Subcutaneous abdominal adipose tissue (tissue), 5 donors: Measurements from ENCODE around the gene NNMT.

ENCODE experiments used
- H3K27ac ChIP-seq: one replicate; pipeline ENCODE4 v1.7.0; 2013; ENCODE audit warnings: low read depth, mild to moderate bottlenecking, inconsistent platforms, low read length, moderate library complexity
- H3K27me3 ChIP-seq, 5 donors: one replicate each; pipeline ENCODE4 v1.7.0; 2013; ENCODE audit warnings: low read length in 5 of 5, inconsistent platforms in 1 of 5; ENCODE audit not compliant: control insufficient read depth in 5 of 5, insufficient read depth in 4 of 5
- H3K36me3 ChIP-seq, 5 donors: one replicate each; pipeline ENCODE4 v1.7.0; 2013; ENCODE audit warnings: low read length in 5 of 5; ENCODE audit not compliant: control insufficient read depth in 5 of 5, insufficient read depth in 5 of 5
- H3K4me1 ChIP-seq, 5 donors: one replicate each; pipeline ENCODE4 v1.7.0; 2013; ENCODE audit warnings: low read length in 5 of 5, mild to moderate bottlenecking in 3 of 5, moderate library complexity in 1 of 5; ENCODE audit not compliant: control insufficient read depth in 5 of 5, insufficient read depth in 5 of 5
- H3K4me3 ChIP-seq, 5 donors: one replicate each; pipeline ENCODE4 v1.7.0; 2013; ENCODE audit warnings: low read length in 5 of 5, low read depth in 1 of 5
- H3K9ac ChIP-seq, 5 donors: one replicate each; pipeline ENCODE4 v1.7.0; 2013; ENCODE audit warnings: low read length in 5 of 5, mild to moderate bottlenecking in 4 of 5, moderate library complexity in 3 of 5
- H3K9me3 ChIP-seq, 5 donors: one replicate each; pipeline ENCODE4 v1.7.0; 2013; ENCODE audit warnings: low read length in 5 of 5; ENCODE audit not compliant: control insufficient read depth in 5 of 5
- donor health status: healthy.
- donor health status: healthy.
- donor health status: healthy.
- donor health status: healthy.
- donor health status: healthy.

Gene NNMT

DNA sequence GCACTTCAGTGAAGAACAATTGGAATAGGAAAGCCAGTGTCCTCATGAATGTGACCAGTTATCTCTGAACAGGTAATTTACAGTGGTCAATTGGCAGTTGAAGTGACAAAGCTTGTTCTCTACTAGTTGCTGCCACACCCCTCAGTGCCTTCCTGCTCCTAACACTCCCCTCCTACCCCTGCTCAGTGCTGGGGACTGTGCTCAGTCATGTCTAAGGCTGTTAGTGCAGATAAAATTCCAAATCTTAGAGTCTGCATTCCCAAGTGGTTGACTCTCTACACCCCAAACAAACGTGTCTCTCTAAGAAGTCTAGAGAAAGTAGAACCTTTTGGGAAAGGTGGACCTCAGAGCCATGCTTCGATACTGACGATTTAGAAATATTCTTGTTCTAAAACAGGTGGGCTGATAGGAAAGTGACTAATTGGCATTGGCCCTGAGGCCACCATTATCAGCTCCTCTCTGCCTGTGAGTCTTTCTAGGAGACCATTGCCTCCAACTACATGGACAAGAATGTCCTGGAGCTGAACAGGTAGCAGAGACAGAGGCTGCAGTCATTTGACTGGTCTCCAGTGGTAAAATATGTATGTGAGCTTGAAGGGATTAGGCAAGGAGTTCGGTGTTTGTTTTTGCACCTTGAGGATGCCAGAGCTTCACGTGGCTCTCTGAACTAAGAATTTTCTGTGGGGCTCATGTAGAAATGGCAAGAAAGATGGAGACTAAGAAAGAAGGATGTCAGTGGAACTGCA is 22.1 kb upstream of the NNMT start:
- H3K27ac ChIP-seq: no peak overlapping the region
- H3K4me3 ChIP-seq: no peak overlapping the region
- H3K36me3 ChIP-seq: no peaks in the 10 kb centered on the region
- H3K9ac ChIP-seq: no peak overlapping the region
- no peaks in the 10 kb centered on the region for H3K4me1 ChIP-seq
- H3K27me3 ChIP-seq: no peaks in the 10 kb centered on the region
- no peaks in the 10 kb centered on the region for H3K9me3 ChIP-seq

DNA sequence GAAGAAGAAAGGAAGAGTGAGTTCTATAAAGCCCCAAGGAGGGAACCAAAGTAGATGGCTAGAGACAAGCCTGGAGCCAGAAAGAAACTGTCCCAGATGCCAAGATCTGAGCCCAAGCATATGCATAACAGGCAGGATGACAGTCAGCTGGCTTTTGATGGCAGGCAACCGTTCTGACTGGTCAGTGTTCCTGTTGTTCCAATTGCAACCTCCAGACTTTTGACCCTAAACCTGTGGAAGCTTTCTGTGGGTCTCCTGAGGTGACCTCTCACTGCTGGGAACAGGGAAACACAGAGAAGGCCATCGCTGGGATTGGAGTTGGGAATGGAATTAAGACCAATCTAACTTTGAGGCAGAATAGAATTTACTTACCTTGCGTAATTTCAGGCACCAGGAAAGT is 21.6 kb upstream of the NNMT start:
- H3K9me3 ChIP-seq: no peaks in the 10 kb centered on the region

DNA sequence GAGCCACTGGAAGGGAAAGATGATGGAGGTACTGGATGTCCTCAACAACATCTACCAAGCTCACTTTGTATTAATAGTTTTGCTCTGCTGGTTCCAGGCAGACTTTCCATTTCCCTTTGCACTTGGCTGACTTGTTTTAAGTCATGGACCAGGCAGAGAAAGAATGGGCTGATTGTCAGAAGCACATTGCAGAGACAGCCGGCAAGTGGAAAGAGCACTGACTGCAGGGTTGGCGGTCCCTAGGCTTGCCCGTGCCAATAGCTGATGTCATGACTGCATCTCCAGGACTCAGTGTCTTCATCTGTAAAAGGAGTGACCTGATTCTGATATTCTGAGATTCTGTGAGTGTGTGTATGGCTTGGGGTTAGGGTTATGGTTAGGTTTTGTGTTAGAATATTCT is 20.9 kb upstream of the NNMT start:
- Histone ChIP-seq H3K4me3 (no peak overlapping the region), H3K27me3 (no peaks in the 10 kb centered on the region), H3K9ac (no peak overlapping the region), H3K9me3 (no peaks in the 10 kb centered on the region), H3K27ac (no peak overlapping the region), H3K4me1 (peaks cover 0 to 3% (median 1%) of the 10 kb centered on the region in 5 donors), H3K36me3 (no peaks in the 10 kb centered on the region)

More for the DNA sequence above, 21.6 kb upstream of the NNMT start:
- Histone ChIP-seq H3K4me1 (no peaks in the 10 kb centered on the region), H3K27me3 (no peaks in the 10 kb centered on the region), H3K27ac (no peak overlapping the region), H3K36me3 (no peaks in the 10 kb centered on the region), H3K9ac (no peak overlapping the region), H3K4me3 (no peak overlapping the region)

DNA sequence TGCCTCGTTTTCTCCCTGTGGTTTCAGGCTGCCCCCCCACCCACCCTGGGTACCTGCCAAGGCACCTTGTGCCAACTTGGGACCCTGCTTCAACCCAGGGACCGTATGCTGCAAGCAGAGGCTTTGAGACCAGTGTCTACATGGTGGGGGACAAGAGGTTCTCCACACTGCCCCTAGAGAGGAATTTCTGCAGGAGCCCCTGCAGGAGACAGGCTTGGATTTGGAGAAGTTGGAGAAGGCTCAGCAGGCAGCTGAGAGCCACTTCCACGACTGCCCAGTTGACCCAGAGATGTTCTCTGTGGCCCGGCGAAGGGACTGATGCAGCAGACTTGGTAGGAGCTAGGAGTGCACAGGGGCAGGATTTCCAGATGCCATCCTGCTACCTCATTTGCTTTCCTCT is 20.1 kb upstream of the NNMT start:
- H3K27ac ChIP-seq: no peak overlapping the region
- H3K4me1 ChIP-seq: peaks cover 3 to 11% (median 9%) of the 10 kb centered on the region in 5 donors
- H3K9ac ChIP-seq: no peak overlapping the region
- H3K9me3 ChIP-seq: no peaks in the 10 kb centered on the region
- no peaks in the 10 kb centered on the region for H3K27me3 ChIP-seq
- H3K36me3 ChIP-seq: no peaks in the 10 kb centered on the region
- no peak overlapping the region for H3K4me3 ChIP-seq

DNA sequence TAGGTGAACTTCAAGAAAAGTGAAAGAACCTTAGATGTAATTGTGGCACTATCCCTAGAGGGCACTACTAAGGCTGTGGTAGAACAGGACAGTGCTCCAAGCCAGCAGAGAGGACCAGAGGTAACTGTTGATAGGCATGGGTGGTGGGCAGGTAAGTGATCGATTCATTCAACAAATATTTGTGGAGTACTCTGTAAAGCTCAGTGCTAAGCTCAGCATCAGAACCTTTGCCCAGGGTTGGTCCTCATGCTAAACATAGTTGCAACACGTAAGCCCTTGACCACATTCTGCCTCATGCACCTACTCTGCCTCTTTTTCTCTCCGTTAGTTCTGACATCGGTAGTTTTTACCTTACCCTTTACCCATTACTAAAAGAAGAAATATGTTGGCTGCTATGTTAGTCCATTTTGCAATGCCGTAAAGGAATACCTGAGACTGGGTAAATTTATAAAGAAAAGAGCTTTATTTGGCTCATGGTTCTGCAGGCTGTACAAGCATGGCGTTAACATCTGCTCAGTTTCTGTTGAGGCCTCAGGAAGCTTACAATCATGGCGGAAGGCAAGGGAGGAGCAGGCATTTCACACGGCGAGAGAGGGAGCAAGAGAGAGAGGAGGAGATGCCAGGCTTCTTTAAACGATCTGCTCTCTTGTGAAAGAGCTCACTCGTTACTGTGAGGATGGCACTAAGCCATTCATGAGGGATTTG is 18.4 kb upstream of the NNMT start:
- H3K4me3 ChIP-seq: no peak overlapping the region
- no peak overlapping the region for H3K27ac ChIP-seq
- H3K27me3 ChIP-seq: no peaks in the 10 kb centered on the region
- no peaks in the 10 kb centered on the region for H3K9me3 ChIP-seq
- no peak overlapping the region for H3K9ac ChIP-seq
- no peaks in the 10 kb centered on the region for H3K36me3 ChIP-seq
- H3K4me1 ChIP-seq: peaks cover 4 to 20% (median 17%) of the 10 kb centered on the region in 5 donors

DNA sequence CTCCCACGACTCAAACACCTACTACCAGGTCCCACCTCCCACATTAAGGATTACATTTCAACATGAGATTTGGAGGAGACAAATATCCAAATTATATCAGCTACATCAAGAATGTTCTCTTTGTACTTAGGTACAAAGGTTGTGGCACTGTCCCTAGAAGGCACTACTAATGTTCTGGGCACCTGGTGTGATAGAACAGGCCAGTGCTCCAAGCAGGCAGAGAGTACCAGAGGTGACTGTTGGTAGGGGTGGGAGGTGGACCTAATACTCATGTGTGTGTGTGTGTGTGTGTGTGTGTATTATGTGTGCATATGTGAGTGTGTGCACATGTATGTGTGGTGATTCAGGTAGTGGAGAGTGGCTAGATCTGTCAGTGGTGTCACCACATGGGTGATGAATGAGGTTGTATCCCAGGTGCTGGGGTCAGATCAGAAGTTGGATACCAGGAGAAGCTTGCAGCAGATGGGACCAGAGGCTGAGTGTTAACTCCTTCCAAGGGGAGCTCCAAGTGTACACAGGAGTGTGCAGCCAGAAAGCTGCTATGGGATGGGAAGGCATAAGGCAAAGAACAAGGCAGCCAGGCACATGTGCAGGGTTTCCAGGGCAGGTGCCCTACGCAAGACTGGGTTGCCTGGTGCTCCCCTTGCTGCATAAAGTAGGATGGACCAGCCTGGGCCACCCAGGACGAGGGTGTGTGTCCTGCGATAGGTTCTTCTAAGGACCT is 17.7 kb upstream of the NNMT start:
- no peaks in the 10 kb centered on the region for H3K9me3 ChIP-seq
- no peak overlapping the region for H3K9ac ChIP-seq
- no peaks in the 10 kb centered on the region for H3K36me3 ChIP-seq
- no peaks in the 10 kb centered on the region for H3K27me3 ChIP-seq
- H3K4me1 ChIP-seq: peaks cover 4 to 20% (median 17%) of the 10 kb centered on the region in 5 donors
- H3K4me3 ChIP-seq: no peak overlapping the region
- H3K27ac ChIP-seq: no peak overlapping the region

DNA sequence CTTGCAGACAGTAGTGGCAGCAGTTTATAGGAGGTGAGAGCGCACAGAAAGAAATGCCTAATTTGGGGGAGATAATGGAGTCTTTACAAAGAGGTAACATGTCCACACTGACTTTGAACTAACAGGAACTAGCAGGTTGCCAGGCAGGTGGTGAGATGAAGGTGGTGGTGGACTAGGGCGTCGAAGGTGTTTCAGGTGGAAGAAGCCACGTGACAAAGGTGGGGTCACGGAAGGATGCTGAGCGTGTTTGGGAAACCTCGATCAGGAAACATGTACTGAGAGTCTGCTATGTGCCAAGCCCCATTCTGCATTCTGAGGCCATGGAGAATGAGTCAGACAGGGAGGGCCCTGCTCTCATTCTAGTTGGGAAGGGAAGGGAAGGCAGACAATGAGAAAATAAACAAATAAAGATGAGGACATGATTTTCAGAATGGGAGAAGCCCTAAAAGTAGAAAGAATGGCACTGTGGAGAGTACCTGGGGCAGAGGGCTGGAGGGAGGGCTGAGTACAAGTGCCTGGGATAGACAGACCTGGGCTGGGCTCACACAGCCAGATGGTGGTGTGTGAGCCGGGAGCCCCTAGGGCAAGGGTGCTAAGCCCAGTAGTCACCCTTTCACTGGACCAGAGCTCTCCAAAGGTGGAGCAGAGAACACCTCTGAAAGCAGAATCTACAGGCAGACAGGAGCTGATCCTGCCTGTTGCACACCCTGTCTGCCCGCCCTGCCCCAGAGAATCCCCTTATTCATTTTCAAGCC is 16.2 kb upstream of the NNMT start:
- Histone ChIP-seq H3K9ac (no peak overlapping the region), H3K9me3 (no peaks in the 10 kb centered on the region), H3K36me3 (no peaks in the 10 kb centered on the region), H3K27ac (peak overlapping the region; percentile 91), H3K4me3 (no peak overlapping the region), H3K4me1 (peaks cover 4 to 24% (median 23%) of the 10 kb centered on the region in 5 donors), H3K27me3 (no peaks in the 10 kb centered on the region)

DNA sequence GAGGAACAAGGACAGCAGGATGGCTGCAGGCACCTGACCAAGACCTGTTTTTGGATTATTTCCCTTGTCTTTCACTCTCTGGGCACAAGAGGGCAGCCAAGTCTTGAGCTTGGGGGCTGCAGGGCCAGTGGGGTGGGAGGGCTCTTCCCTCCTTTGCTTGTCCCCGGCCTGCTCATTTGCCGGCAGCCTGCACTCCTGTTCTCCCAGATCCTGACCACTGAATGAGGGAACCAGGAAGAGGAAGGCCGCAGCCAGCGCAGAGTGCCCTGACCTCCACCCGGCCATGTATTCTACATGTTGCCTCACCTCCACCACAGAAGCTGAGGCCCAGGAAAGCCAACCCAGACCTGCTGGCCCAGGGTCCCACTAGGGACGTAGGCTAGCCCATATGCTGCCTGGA is 15.5 kb upstream of the NNMT start:
- H3K9ac ChIP-seq: peak overlapping the region; percentile 1 to 83 (median 31)
- no peaks in the 10 kb centered on the region for H3K27me3 ChIP-seq
- H3K36me3 ChIP-seq: no peaks in the 10 kb centered on the region
- peak overlapping the region; percentile 91 for H3K27ac ChIP-seq
- no peaks in the 10 kb centered on the region for H3K9me3 ChIP-seq
- peak overlapping the region in 1 of 5 donors; percentile 2 for H3K4me3 ChIP-seq
- H3K4me1 ChIP-seq: peaks cover 4 to 24% (median 23%) of the 10 kb centered on the region in 5 donors

DNA sequence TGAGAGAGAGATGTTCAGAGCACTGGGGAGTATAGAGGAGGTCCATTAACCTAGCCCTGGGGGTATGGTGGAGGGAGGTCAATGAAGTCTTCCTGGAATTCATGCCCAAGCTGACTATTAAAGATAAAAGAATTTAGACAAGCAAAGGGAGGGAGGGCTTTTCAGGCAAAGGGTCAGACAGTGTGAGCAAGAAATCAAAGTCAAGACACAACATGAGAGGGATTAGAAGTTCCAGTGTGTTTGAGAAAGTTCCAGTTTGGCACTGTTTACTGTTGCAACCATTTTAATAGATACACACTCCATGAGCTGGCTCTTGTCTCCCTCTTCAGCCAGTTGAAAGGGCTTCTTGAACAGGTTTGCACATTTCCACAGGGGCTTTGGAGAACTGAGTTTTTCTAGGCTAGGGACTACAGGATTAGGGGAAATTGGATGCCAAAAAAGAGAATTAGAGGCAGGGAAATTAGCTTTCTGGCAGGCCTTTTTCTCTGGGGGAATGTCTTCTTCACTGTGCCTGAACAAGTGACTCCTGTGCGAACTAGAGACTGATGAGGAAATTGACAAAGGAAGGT is 14.7 kb upstream of the NNMT start:
- H3K9ac ChIP-seq: peak overlapping the region in 4 of 5 donors; percentile 31 to 83 (median 34)
- peaks cover 4 to 24% (median 23%) of the 10 kb centered on the region in 5 donors for H3K4me1 ChIP-seq
- no peaks in the 10 kb centered on the region for H3K27me3 ChIP-seq
- peak overlapping the region; percentile 91 for H3K27ac ChIP-seq
- no peak overlapping the region for H3K4me3 ChIP-seq
- H3K9me3 ChIP-seq: no peaks in the 10 kb centered on the region
- no peaks in the 10 kb centered on the region for H3K36me3 ChIP-seq
